Mesenchymal stem cell (in vitro differentiated cells and primary cell): Measurements from ENCODE around the gene IL10.

Experiments used
- DNase-seq: peaks from one replicate; pipeline ENCODE4 v3.0.0-alpha.2; 2013
- H2AFZ ChIP-seq: one replicate; pipeline ENCODE4 v1.6.1; 2013; ENCODE audit warnings: low read depth, mild to moderate bottlenecking, control low read depth, inconsistent platforms, low read length, moderate library complexity
- H2AK5ac ChIP-seq: 2 replicates; pipeline ENCODE4 v1.6.1; 2013; ENCODE audit warnings: low read length, moderate library complexity, mild to moderate bottlenecking, inconsistent platforms; ENCODE audit not compliant: severe bottlenecking
- H2BK120ac ChIP-seq: one replicate; pipeline ENCODE4 v1.6.1; 2013; ENCODE audit warnings: low read depth, mild to moderate bottlenecking, inconsistent platforms, low read length, moderate library complexity
- H2BK12ac ChIP-seq, 2 experiments: one replicate each; pipeline ENCODE4 v1.6.1; 2013; ENCODE audit warnings: inconsistent platforms in 2 of 2, low read length in 2 of 2, mild to moderate bottlenecking in 2 of 2, moderate library complexity in 2 of 2, control low read depth in 1 of 2
- H2BK15ac ChIP-seq: one replicate; pipeline ENCODE4 v1.6.1; 2013; ENCODE audit warnings: mild to moderate bottlenecking, low read depth, inconsistent platforms; ENCODE audit not compliant: poor library complexity, severe bottlenecking
- H2BK5ac ChIP-seq: 2 replicates; pipeline ENCODE4 v1.6.1; 2013; ENCODE audit warnings: low read depth, mild to moderate bottlenecking, low read length, control low read depth, inconsistent platforms; ENCODE audit not compliant: poor library complexity, severe bottlenecking
- H3K14ac ChIP-seq, 2 experiments: one replicate each; pipeline ENCODE4 v1.6.1; 2013; ENCODE audit warnings: inconsistent platforms in 2 of 2, low read length in 2 of 2, control low read depth in 1 of 2, mild to moderate bottlenecking in 1 of 2, moderate library complexity in 1 of 2
- H3K18ac ChIP-seq, 2 experiments: one replicate each; pipeline ENCODE4 v1.6.1; 2013; ENCODE audit warnings: inconsistent platforms in 2 of 2, low read length in 2 of 2, control low read depth in 1 of 2, low read depth in 1 of 2, mild to moderate bottlenecking in 1 of 2
- H3K23ac ChIP-seq, 2 experiments: one replicate each; pipeline ENCODE4 v1.6.1; 2013; ENCODE audit warnings: inconsistent platforms in 2 of 2, low read length in 2 of 2, mild to moderate bottlenecking in 2 of 2, moderate library complexity in 2 of 2, control low read depth in 1 of 2
- H3K27ac ChIP-seq: 2 replicates; pipeline ENCODE4 v1.5.1; 2013; ENCODE audit warnings: mild to moderate bottlenecking, moderate library complexity, low read length, control low read depth, inconsistent platforms; ENCODE audit not compliant: poor library complexity, severe bottlenecking
- H3K27me3 ChIP-seq, 2 experiments: 2 replicates each; pipeline versions ENCODE4 v1.6.1 to v1.7.0; 2013; ENCODE audit warnings: low read length in 2 of 2, mild to moderate bottlenecking in 2 of 2, moderate library complexity in 2 of 2, control low read depth in 1 of 2, inconsistent platforms in 1 of 2; ENCODE audit not compliant: control insufficient read depth in 1 of 2, insufficient read depth in 1 of 2
- H3K36me3 ChIP-seq, 2 experiments: 2 replicates each; pipeline versions ENCODE4 v1.6.1 to v1.7.0; 2013; ENCODE audit warnings: low read length in 2 of 2, control low read depth in 1 of 2, inconsistent platforms in 1 of 2, low read depth in 1 of 2, mild to moderate bottlenecking in 1 of 2; ENCODE audit not compliant: insufficient read depth in 2 of 2, control insufficient read depth in 1 of 2
- H3K4ac ChIP-seq, 2 experiments: one replicate each; pipeline ENCODE4 v1.6.1; 2013; ENCODE audit warnings: inconsistent platforms in 2 of 2, low read length in 2 of 2, mild to moderate bottlenecking in 2 of 2, moderate library complexity in 2 of 2, control low read depth in 1 of 2, low read depth in 1 of 2
- H3K4me1 ChIP-seq: 2 replicates; pipeline ENCODE4 v1.6.1; 2013; ENCODE audit warnings: low read depth, low read length, control low read depth; ENCODE audit not compliant: control insufficient read depth, insufficient read depth
- H3K4me2 ChIP-seq: 2 replicates; pipeline ENCODE4 v1.6.1; 2013; ENCODE audit warnings: low read length, mild to moderate bottlenecking, inconsistent platforms; ENCODE audit not compliant: poor library complexity, severe bottlenecking
- H3K4me3 ChIP-seq, 2 experiments: 2 replicates each; pipeline versions ENCODE4 v1.5.1 to v1.7.0; 2013; ENCODE audit warnings: low read length in 2 of 2, mild to moderate bottlenecking in 2 of 2, control low read depth in 1 of 2, low read depth in 1 of 2; ENCODE audit not compliant: insufficient read depth in 1 of 2
- H3K79me1 ChIP-seq: replicated peaks from 2 replicates; pipeline ENCODE4 v1.6.1; 2013; ENCODE audit warnings: mild to moderate bottlenecking, control low read depth, low read length, inconsistent platforms; ENCODE audit not compliant: poor library complexity, severe bottlenecking
- H3K9ac ChIP-seq: 2 replicates; pipeline ENCODE4 v1.7.0; 2013; ENCODE audit warnings: mild to moderate bottlenecking, low read length, moderate library complexity
- H3K9me3 ChIP-seq: 2 replicates; pipeline ENCODE4 v1.7.0; 2013; ENCODE audit warnings: mild to moderate bottlenecking, low read length; ENCODE audit not compliant: control insufficient read depth
- H4K8ac ChIP-seq: one replicate; pipeline ENCODE4 v1.6.1; 2013; ENCODE audit warnings: inconsistent platforms, mild to moderate bottlenecking, low read length, moderate library complexity
- H4K91ac ChIP-seq: one replicate; pipeline ENCODE4 v1.6.1; 2013; ENCODE audit warnings: mild to moderate bottlenecking, low read length, inconsistent platforms
- WGBS: methylation state at CpG from one replicate; pipeline ENCODE4 v1.1.7; 2013; ENCODE audit warnings: mixed read lengths; 5-methylcytosine and 5-hydroxymethylcytosine counted together

Gene IL10

DNA sequence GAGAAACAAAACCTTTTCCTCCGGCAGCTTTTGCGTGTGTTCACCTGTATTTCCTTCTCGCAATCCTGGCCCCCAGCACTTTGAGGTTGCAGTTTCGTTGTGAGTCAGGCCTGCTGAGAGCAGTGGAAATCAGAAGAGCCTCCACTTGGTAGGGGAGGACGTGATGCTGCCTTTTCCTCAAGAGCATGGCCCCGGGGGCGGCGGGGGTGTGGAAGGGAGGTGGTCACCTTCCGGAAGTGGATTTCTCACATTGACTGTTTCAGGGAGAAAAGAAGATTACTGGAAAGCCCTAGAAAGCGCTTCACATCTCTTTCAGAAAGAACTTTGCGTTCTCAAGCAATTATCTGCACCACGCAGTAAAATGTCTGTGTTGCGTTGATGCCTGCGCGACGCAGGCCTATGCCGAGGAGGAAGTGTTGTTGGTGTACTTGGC, 12.2 kb upstream of the IL10 start:
- no peak overlapping the region for H3K4me3 ChIP-seq
- no peak overlapping the region for H2BK120ac ChIP-seq
- H4K8ac ChIP-seq: no peak overlapping the region
- no peak overlapping the region for H3K4ac ChIP-seq
- no peak overlapping the region for H3K27ac ChIP-seq
- H2BK15ac ChIP-seq: no peak overlapping the region
- H3K9me3 ChIP-seq: no peaks in the 10 kb centered on the region
- H3K23ac ChIP-seq: no peak overlapping the region
- H2BK12ac ChIP-seq: no peak overlapping the region
- H2AFZ ChIP-seq: no peak overlapping the region
- no peak overlapping the region for H2BK5ac ChIP-seq
- no peak overlapping the region for H2AK5ac ChIP-seq
- H3K4me2 ChIP-seq: no peak overlapping the region
- no peak overlapping the region for H4K91ac ChIP-seq
- H3K27me3 ChIP-seq: peaks cover 13 to 23% of the 10 kb centered on the region in 2 experiments
- no peaks in the 10 kb centered on the region for H3K4me1 ChIP-seq
- 93% methylated on average over 17 of the region's 17 CpGs for WGBS
- no peak for DNase-seq
- H3K79me1 ChIP-seq: no peaks in the 10 kb centered on the region
- no peak overlapping the region for H3K14ac ChIP-seq
- H3K36me3 ChIP-seq: no peaks in the 10 kb centered on the region
- H3K9ac ChIP-seq: no peak overlapping the region
- no peak overlapping the region for H3K18ac ChIP-seq

DNA sequence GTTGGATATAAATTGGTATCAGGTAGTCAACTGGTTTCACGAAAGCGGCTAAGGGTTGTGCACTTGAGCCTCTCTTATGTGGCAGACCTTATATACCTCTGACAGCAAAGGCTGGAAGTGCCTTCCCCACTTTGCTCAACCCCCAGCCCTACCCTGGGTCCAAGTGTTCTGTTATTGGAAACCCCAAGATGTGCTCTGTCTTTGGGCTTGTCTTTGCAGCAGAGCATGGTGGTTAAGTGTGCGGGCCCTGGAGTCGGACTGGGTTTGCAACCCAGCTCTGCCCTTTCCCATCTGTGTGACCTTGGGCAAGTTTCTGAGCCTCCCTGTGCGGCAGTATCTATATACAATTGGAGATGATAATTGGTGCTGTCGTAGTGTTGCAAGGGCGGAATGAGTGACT, 11.2 kb upstream of the IL10 start:
- WGBS: 91% methylated on average over 5 of the region's 7 CpGs
- no peaks in the 10 kb centered on the region for H3K9me3 ChIP-seq
- H2BK5ac ChIP-seq: no peak overlapping the region

DNA sequence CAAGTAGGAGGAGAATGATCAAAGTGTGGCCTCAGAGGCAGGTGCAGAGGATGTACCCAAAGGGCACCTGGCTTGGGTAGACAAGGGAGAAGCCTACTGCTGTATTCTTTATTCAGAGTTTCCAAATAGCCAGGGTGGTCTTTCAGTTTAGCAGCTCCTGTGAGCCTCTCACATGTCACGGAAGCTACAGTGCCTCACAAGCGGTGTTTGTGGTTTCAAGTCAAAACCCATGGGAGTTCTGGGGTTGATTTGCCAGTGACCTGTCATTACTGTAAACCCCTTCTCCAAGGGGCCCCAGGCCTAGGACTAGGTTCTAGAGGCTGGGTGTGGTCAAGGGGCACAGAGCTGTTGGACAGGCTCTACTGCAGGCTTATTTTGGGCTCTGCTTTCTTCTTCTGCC, 10.2 kb upstream of the IL10 start:
- Histone ChIP-seq H3K9ac (no peak overlapping the region), H4K8ac (no peak overlapping the region), H2BK15ac (no peak overlapping the region), H3K9me3 (no peaks in the 10 kb centered on the region), H3K4me1 (no peaks in the 10 kb centered on the region), H3K4me2 (no peak overlapping the region), H3K4me3 (no peak overlapping the region), H4K91ac (no peak overlapping the region), H2BK5ac (no peak overlapping the region), H3K23ac (no peak overlapping the region), H3K36me3 (no peaks in the 10 kb centered on the region), H3K79me1 (no peaks in the 10 kb centered on the region), H3K27ac (no peak overlapping the region), H2AK5ac (no peak overlapping the region), H3K4ac (no peak overlapping the region), H3K14ac (no peak overlapping the region), H2AFZ (no peak overlapping the region), H2BK12ac (no peak overlapping the region), H2BK120ac (no peak overlapping the region), H3K18ac (no peak overlapping the region), H3K27me3 (peaks cover 9 to 15% of the 10 kb centered on the region in 2 experiments)
- DNase-seq: no peak
- WGBS: 97% methylated on average over 2 of the region's 2 CpGs

More for the DNA sequence above, 11.2 kb upstream of the IL10 start:
- Histone ChIP-seq H3K4me2 (no peak overlapping the region), H3K79me1 (no peaks in the 10 kb centered on the region), H3K27ac (no peak overlapping the region), H4K8ac (no peak overlapping the region), H3K4me3 (no peak overlapping the region), H3K4ac (no peak overlapping the region), H2BK15ac (no peak overlapping the region), H3K27me3 (peaks cover 13 to 16% of the 10 kb centered on the region in 2 experiments), H3K18ac (no peak overlapping the region), H3K23ac (no peak overlapping the region), H2AK5ac (no peak overlapping the region), H2AFZ (no peak overlapping the region), H3K4me1 (no peaks in the 10 kb centered on the region), H3K9ac (no peak overlapping the region), H2BK12ac (peak overlapping the region in 1 of 2 experiments; percentile 28), H4K91ac (no peak overlapping the region), H3K14ac (no peak overlapping the region), H2BK120ac (no peak overlapping the region), H3K36me3 (no peaks in the 10 kb centered on the region)
- no peak for DNase-seq

GRCh38 chr1:206779638-206780037, 7.3 kb upstream of the IL10 start:
- Histone ChIP-seq H3K4me3 (no peak overlapping the region), H2AK5ac (no peak overlapping the region), H3K9me3 (no peaks in the 10 kb centered on the region), H2BK5ac (no peak overlapping the region), H3K18ac (no peak overlapping the region), H4K91ac (no peak overlapping the region), H3K4me2 (no peak overlapping the region), H3K4ac (no peak overlapping the region), H3K4me1 (no peaks in the 10 kb centered on the region), H2AFZ (no peak overlapping the region), H4K8ac (no peak overlapping the region), H3K27ac (no peak overlapping the region), H3K23ac (no peak overlapping the region), H3K27me3 (peaks cover 8 to 15% of the 10 kb centered on the region in 2 experiments), H2BK120ac (no peak overlapping the region), H3K36me3 (no peaks in the 10 kb centered on the region), H3K9ac (no peak overlapping the region), H2BK12ac (no peak overlapping the region), H3K79me1 (no peaks in the 10 kb centered on the region), H2BK15ac (no peak overlapping the region), H3K14ac (no peak overlapping the region)
- WGBS: 84% methylated on average over 2 of the region's 2 CpGs
- DNase-seq: no peak
